DMS 273 treated with DMSO at 0.1 percent for 48 hours (cell line): ENCODE results near the gene WBP2.

Source experiments
- DNase-seq: peaks from one replicate; lab custom pipeline; 2025; lab: John Stamatoyannopoulos, UW

Gene WBP2

DNA sequence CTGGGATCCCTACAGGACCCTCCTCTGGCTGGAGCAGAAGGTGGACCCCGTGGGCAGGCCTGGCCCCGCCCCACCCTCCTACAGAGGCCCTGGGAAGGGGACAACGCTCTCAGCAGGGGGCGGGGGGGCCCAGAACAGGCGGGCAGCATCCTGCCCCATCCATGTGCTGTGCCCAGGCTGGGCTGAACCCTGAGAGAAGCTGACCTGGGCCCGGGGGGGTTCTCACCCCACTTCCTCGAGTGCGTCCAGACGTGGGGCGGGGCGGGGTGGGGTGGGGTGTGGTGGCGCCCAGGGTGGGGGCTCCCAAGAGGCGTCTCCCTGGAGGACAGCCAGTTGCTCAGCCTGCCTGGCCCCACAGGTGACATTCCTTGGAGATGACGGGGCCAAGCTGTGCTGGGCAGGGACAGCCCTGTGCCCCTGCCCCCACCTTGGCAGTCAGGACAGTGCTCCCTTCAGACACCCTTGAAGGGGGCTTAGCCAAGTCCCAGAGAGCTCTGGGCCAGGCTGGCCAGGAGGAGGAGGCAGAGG is 10.5 kb downstream of the WBP2 start:
- DNase-seq = no peak

DNA sequence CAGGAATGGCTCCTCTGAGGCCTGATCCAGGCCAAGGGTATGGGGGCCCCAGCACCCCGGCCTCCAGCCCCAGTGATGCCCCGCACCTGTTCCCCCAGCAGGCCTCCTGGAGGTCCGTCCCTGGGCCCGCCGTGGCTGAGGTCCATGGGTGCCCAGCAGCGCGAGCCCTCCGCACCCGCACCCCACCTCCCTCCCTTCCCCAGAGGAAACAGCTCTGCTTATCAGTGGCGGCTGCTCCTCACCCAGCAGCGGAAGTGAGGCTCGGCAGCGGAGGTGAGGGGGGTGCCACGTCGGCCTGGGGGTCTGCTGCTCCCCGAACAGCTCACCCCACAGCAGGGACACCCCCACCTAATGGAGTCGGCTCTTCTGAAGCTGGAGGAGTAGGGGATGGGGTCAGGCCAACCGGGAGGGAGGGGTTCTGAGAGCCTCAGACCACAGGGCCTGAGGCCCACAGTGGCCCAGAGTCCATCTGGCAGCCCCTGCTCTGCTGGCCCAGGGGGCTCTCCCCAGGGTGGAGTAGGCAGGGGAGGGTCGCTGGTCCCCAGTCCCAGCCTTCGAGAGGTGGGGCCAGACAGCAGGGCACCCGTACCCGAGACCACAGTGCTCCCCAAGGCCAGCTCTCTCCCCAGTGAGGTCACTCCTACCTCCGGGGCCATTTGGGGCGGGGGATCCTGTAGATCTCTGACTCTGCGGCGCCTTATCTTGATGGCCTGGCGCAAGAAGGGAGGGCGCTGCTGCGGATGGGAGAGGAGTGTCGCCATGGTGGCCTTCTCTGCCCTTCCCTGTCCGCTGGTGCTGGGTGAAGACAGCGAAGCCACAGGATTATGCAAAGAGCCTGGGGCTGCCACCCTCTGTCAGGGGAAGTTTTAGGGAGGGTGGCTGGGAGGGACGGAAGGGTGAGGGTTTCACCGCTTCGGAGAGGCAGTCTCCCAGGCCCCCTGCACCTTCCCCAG is 11.3 kb downstream of the WBP2 start, which contains the start of gene UNC13D:
Gene UNC13D, minus strand, starts transcription at position 828 of the 953 bp plus-strand sequence. Its CDS starts 67 bp downstream, at position 761.
- DNase-seq = no peak

DNA sequence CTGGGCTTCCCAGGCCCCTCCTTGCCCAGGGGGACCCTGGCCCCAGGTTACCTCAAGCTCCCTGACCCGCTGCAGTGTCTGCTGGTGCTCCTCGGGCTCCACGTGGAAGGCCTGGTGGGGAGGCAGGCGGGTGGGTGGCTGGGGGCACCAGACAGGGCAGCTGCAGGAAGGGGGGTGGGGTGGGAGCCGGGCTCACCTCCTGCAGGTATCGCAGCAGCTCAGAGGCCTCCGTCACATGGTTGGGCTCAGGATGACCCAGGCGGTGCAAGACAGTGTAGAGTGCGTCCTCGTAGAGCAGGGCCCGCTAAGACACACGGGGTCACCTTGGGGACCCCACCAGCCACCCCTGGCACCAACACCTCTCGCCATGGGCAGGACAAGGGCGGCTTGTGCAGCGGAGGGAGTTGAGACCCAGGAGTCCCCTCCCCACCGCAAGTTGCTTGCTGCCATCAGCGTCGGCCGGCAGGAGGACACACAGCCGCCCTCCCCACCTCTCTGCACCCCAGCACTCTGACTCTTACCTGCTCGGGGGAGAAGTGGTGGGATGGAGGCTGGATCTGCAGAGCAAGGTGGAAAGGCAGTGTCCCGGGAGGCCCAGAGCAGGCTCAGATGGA is 12.1 kb downstream of the WBP2 start:
- DNase-seq = no peak

- DNase-seq = no peak
Observed at GRCh38 chr17:75842411-75842810, 12.7 kb downstream of the WBP2 start.

DNA sequence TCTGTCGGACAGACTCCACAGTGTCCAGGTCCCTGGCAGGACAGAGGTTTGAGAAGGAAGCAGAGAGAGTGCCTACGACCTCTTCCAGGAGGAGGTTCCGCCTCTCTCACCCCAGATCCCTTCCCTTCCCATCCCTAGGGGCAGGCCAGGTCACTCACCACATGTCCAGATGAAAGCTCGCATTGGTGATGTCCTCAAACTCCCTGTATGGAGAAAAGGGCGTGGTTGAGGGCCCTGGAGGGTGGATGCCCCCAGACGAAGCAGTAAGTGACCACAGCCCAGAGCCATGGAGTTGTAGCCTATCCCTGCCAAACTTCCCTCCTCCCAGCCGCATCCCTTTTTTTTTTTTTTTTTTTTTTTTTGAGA is 14.4 kb downstream of the WBP2 start:
- DNase-seq = no peak

GRCh38 chr17:75839942-75840798 is 15.0 kb downstream of the WBP2 start:
- no peak for DNase-seq

GRCh38 chr17:75838410-75838809 is 16.7 kb downstream of the WBP2 start:
- no peak for DNase-seq

DNA sequence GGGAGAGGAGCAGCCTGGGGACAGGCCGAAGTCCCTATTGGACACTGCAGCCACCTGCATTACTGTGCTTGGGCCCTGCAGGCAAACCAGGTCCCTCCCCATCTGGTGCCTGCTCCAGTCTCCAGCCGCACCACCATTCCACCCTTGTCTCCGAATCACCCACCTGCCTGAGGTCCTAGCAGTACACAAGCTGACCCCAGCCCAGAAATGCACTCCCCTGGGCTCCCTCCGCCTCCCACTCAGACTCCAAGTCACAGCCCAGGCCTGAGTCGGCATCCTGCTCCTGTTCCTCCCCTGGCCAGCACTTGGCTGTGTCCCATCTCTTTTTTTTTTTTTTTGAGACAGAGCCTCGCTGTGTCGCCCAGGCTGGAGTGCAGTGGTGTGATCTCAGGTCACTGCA is 17.2 kb downstream of the WBP2 start:
- no peak for DNase-seq

GRCh38 chr17:75836605-75837004 is 18.5 kb downstream of the WBP2 start:
- DNase-seq = no peak

DNA sequence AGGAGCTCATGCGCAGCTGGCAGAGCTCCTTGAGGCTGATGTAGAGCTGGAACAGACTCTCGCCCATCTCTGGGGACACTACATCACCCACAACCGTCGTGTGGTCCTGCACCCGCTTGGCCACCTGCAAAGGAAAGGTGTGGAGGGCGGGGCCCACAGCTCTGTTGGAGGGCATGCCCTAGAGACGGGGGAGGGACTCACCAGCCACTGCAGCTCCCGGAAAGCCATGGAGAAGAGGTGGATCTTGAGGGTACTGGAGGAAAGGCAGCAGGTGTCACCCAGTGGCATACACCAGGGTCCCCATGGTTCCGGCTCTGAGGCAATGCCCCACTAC is 19.5 kb downstream of the WBP2 start:
- DNase-seq = no peak

GRCh38 chr17:75834928-75835653 is 20.0 kb downstream of the WBP2 start:
- no peak for DNase-seq

DNA sequence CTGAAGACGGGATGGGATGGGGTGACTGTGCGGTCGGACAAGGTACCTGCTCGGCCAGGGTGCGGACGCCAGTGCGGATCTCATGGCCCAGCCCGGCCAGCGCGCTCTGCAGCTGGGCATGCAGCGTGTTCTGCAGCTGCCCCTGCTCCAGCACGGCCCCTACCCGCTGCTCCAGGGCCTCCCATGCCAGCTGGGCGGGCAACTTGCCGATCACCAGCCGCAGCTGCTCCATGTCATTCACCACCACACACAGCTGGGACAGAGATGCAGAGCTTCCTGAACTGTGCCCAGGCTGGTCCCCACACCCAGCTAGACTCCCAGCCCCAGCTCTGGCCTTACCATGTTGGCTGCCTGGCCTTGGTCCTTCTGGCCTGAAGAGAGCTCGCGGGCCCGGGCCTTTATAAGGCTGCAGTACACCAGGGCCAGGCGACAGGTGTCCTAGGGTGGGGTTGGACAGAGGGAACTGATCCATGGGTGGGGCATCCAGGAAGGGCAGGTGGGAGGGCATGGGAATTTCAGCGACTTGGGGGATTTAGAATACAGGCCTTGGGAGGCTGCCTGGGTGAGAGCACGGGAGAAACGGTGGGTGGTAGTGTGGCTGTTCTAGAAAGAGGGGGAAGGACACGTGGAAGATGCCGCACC is 20.7 kb downstream of the WBP2 start:
- no peak for DNase-seq

- DNase-seq = no peak
Observed at GRCh38 chr17:75832652-75833400, 22.3 kb downstream of the WBP2 start.

GRCh38 chr17:75832164-75832651 is 22.9 kb downstream of the WBP2 start:
- no peak for DNase-seq

- DNase-seq = no peak
Observed at GRCh38 chr17:75831032-75831571, 24.0 kb downstream of the WBP2 start.

DNA sequence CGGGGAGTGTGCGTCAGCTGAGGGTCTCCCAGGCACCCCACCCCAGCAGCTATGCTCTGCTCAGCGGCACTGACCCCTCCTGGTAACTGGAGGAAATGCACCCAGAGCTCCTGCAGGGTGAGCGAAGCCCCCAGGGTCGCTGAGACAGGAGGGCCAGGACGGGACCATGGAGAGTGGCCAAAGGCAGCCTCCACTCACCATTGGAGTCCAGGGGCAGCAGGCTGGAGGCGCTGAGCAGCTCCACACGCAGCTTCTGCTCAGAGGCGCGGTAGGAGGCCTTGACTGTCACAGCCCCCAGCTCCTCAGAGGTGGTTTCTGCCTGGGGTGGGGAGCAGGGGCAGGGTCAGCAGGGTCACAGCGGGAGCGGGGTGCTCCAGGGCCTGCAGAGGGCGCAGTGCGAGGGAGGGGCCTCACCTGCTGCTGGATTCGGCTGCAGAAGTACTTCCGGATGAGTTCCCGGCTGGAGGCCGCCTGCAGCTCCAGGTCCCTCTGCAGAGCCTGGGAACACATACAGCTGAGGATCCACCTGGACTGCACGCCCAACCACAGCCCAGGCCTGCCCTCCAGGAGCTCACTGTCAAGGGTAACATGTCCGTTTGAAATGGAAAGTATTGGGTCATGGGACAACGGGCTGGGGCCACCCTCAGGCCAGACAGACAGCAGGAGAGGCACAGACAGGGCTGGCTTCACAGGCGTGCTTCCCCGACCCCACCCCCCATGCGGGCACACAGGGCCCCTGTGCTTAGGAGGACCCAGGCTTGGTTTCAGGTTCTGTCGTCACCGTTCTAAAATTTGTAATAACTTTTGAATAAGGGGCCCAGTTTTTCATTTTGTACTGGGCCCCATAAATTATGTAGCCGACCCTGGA is 24.7 kb downstream of the WBP2 start:
- no peak for DNase-seq

GRCh38 chr17:75829747-75830146 is 25.4 kb downstream of the WBP2 start:
- DNase-seq = no peak

DNA sequence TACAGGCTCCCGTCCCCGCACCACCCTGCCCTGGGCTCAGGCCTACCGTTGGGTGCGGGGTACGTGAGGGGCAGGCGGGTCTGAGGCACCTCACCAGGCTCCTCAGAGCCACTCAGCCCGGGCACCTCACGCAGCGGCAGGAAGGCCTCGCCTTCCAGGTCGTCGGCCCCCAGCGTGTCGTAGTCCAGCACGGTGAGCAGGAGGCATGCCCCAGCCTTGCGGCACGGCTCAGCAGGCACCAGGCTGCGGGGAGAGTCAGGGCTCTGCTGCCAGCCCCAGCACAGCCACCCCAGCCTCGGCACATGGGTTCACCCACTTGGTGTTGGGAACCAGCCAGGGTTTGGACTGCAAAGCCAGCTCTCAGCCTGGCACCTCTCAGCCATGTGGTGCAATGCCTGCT is 26.4 kb downstream of the WBP2 start:
- DNase-seq = no peak

GRCh38 chr17:75828076-75828400 is 27.1 kb downstream of the WBP2 start:
- DNase-seq = no peak
